Common myeloid progenitor, CD34-positive (primary cell): ENCODE data around the gene SLC19A1.

ENCODE experiments used
- CTCF ChIA-PET: fragments of 350-600 bp; sonication (Branson Sonifier 250); formaldehyde crosslinking; loops from one replicate; lab custom pipeline; 2021; ENCODE audit warnings: antibody characterized with exemption; lab: Charles Lee
- POLR2A ChIA-PET: fragments of 350-600 bp; sonication (Branson Sonifier 250); formaldehyde crosslinking; loops from one replicate; lab custom pipeline; 2021; ENCODE audit warnings: antibody characterized with exemption; lab: Charles Lee
- DNase-seq, 3 donors: peaks; one replicate each; pipeline versions ENCODE4 v3.0.0 to v3.0.0-alpha.2; 2013
- H3K27ac ChIP-seq, 2 experiments: 1 replicate in 1 of 2; 2 replicates in 1 of 2; pipeline ENCODE4 v1.7.0; 2013; ENCODE audit warnings: inconsistent platforms in 2 of 2, low read length in 2 of 2, mild to moderate bottlenecking in 2 of 2, low read depth in 1 of 2, moderate library complexity in 1 of 2; ENCODE audit not compliant: severe bottlenecking in 2 of 2, insufficient read depth in 1 of 2, poor library complexity in 1 of 2
- H3K27me3 ChIP-seq, 5 experiments: replicated peaks in 2 of 5; 1 replicate in 3 of 5; 2 replicates in 2 of 5; pipeline versions ENCODE4 v1.6.1 to v1.7.0; 2013; ENCODE audit warnings: low read length in 4 of 5, mild to moderate bottlenecking in 2 of 5, moderate library complexity in 2 of 5, inconsistent platforms in 1 of 5; ENCODE audit not compliant: insufficient read depth in 5 of 5, control insufficient read depth in 4 of 5
- H3K36me3 ChIP-seq, 4 experiments: 1 replicate in 2 of 4; 2 replicates in 2 of 4; pipeline versions ENCODE4 v1.6.1 to v1.7.0; 2013; ENCODE audit warnings: low read length in 3 of 4, control low read depth in 1 of 4, mild to moderate bottlenecking in 1 of 4; ENCODE audit not compliant: control insufficient read depth in 4 of 4, insufficient read depth in 4 of 4
- H3K4me1 ChIP-seq, 4 experiments: 1 replicate in 3 of 4; 2 replicates in 1 of 4; pipeline versions ENCODE4 v1.6.1 to v1.7.1; 2013; ENCODE audit warnings: low read length in 3 of 4, mild to moderate bottlenecking in 3 of 4, control low read depth in 1 of 4, inconsistent platforms in 1 of 4, moderate library complexity in 1 of 4; ENCODE audit not compliant: control insufficient read depth in 4 of 4, insufficient read depth in 4 of 4; ENCODE audit errors: control extremely low read depth in 1 of 4
- H3K4me3 ChIP-seq, 7 experiments: 1 replicate in 4 of 7; 2 replicates in 3 of 7; pipeline versions ENCODE4 v1.5.1 to v1.7.0; 2013; ENCODE audit warnings: mild to moderate bottlenecking in 7 of 7, low read length in 6 of 7, moderate library complexity in 6 of 7, inconsistent platforms in 2 of 7, low read depth in 2 of 7, control low read depth in 1 of 7; ENCODE audit not compliant: insufficient read depth in 4 of 7, control insufficient read depth in 1 of 7; ENCODE audit errors: extremely low read depth in 1 of 7
- H3K9me3 ChIP-seq, 5 experiments: 1 replicate in 4 of 5; 2 replicates in 1 of 5; pipeline versions ENCODE4 v1.6.1 to v1.7.1; 2013; ENCODE audit warnings: low read length in 4 of 5, mild to moderate bottlenecking in 2 of 5, inconsistent platforms in 1 of 5, low read depth in 1 of 5, moderate library complexity in 1 of 5; ENCODE audit not compliant: control insufficient read depth in 4 of 5, insufficient read depth in 2 of 5; ENCODE audit errors: control extremely low read depth in 1 of 5
- WGBS: methylation state at CpG from one replicate; pipeline ENCODE4 v1.1.5; 2013; ENCODE audit not compliant: insufficient coverage; 5-methylcytosine and 5-hydroxymethylcytosine counted together

Gene SLC19A1

GRCh38 chr21:45514311-45515021, 27.8 kb downstream of the SLC19A1 start:
- DNase-seq = no peak
- no peaks in the 10 kb centered on the region for H3K27me3 ChIP-seq
- CTCF ChIA-PET = no interaction called here
- H3K4me3 ChIP-seq = no peak overlapping the region
- WGBS = 92% methylated on average over 16 of the region's 22 CpGs
- peaks cover 0 to 14% (median 3%) of the 10 kb centered on the region in 5 experiments for H3K9me3 ChIP-seq
- no peak overlapping the region for H3K27ac ChIP-seq
- peaks cover 0 to 74% (median 51%) of the 10 kb centered on the region in 4 experiments for H3K36me3 ChIP-seq
- POLR2A ChIA-PET = no interaction called here
- H3K4me1 ChIP-seq = peaks cover 0 to 13% (median 0%) of the 10 kb centered on the region in 4 experiments

- H3K4me3 ChIP-seq = no peak overlapping the region
- peaks cover 0 to 71% (median 48%) of the 10 kb centered on the region in 4 experiments for H3K36me3 ChIP-seq
- H3K27ac ChIP-seq = no peak overlapping the region
- H3K9me3 ChIP-seq = peaks cover 0 to 9% (median 0%) of the 10 kb centered on the region in 5 experiments
- H3K4me1 ChIP-seq = peaks cover 0 to 13% (median 0%) of the 10 kb centered on the region in 4 experiments
- no peaks in the 10 kb centered on the region for H3K27me3 ChIP-seq
- WGBS = 98% methylated on average over 8 of the region's 11 CpGs
- ChIA-PET CTCF (no interaction called here), POLR2A (no interaction called here)
- DNase-seq = no peak
Observed at GRCh38 chr21:45513741-45514310, 28.4 kb downstream of the SLC19A1 start.

DNA sequence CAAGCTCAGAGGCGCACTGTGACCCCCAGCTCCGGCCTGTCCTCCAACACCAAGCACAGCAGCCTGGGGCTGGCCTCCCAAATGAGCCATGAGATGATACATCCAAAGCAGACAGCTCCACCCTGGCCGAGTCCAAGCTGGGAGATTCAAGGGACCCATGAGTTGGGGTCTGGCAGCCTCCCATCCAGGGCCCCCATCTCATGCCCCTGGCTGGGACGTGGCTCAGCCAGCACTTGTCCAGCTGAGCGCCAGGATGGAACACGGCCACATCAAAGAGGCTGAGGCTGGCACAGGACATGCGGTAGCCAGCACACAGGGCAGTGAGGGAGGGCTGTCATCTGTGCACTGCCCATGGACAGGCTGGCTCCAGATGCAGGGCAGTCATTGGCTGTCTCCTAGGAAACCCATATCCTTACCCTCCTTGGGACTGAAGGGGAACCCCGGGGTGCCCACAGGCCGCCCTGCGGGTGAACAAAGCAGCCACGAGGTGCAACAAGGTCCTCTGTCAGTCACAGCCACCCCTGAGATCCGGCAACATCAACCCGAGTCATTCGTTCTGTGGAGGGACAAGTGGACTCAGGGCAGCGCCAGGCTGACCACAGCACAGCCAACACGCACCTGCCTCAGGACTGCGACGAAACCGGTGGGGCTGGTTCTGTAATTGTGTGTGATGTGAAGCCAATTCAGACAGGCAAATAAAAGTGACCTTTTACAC, 29.1 kb downstream of the SLC19A1 start:
- ChIA-PET POLR2A (no interaction called here), CTCF (no interaction called here)
- H3K9me3 ChIP-seq = peaks cover 0 to 2% (median 0%) of the 10 kb centered on the region in 5 experiments
- no peak overlapping the region for H3K4me3 ChIP-seq
- H3K27me3 ChIP-seq = no peaks in the 10 kb centered on the region
- H3K4me1 ChIP-seq = peaks cover 0 to 9% (median 0%) of the 10 kb centered on the region in 4 experiments
- peaks cover 0 to 64% (median 42%) of the 10 kb centered on the region in 4 experiments for H3K36me3 ChIP-seq
- H3K27ac ChIP-seq = no peak overlapping the region
- no peak for DNase-seq
- 92% methylated on average over 15 of the region's 19 CpGs for WGBS

GRCh38 chr21:45512626-45513002, 29.6 kb downstream of the SLC19A1 start:
- ChIA-PET POLR2A (no interaction called here), CTCF (no interaction called here)
- WGBS = 89% methylated on average over 8 of the region's 8 CpGs
- DNase-seq = no peak
- Histone ChIP-seq H3K9me3 (no peaks in the 10 kb centered on the region), H3K4me1 (peaks cover 0 to 4% (median 0%) of the 10 kb centered on the region in 4 experiments), H3K36me3 (peaks cover 0 to 60% (median 38%) of the 10 kb centered on the region in 4 experiments), H3K27me3 (no peaks in the 10 kb centered on the region), H3K27ac (no peak overlapping the region), H3K4me3 (no peak overlapping the region)

- no peaks in the 10 kb centered on the region for H3K9me3 ChIP-seq
- H3K4me1 ChIP-seq = no peaks in the 10 kb centered on the region
- H3K36me3 ChIP-seq = peaks cover 0 to 55% (median 32%) of the 10 kb centered on the region in 4 experiments
- no peak overlapping the region for H3K27ac ChIP-seq
- H3K4me3 ChIP-seq = no peak overlapping the region
- no peak for DNase-seq
- no peaks in the 10 kb centered on the region for H3K27me3 ChIP-seq
- 90% methylated on average over 31 of the region's 35 CpGs for WGBS
- ChIA-PET CTCF (no interaction called here), POLR2A (no interaction called here)
Observed at GRCh38 chr21:45511661-45512431, 30.4 kb downstream of the SLC19A1 start.

DNA sequence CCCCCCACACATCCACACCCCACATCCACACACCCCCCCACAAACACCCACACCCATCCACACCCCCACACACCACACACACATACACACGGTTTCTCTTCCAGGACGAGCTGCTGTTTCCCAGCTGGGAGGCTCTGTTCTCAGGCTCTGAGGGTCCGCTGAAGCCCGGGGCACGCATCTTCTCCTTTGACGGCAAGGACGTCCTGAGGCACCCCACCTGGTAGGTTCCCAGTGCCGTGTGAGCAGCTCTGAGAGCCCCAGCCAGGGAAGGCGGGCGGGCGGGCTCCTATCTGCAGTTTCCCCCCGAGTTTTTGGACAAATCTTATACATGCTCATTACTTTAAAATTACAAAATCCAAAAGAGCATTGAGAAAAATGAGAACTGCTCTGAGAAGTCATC, 31.2 kb downstream of the SLC19A1 start:
- Histone ChIP-seq H3K4me3 (no peak overlapping the region), H3K9me3 (no peaks in the 10 kb centered on the region), H3K27me3 (no peaks in the 10 kb centered on the region), H3K27ac (no peak overlapping the region), H3K4me1 (no peaks in the 10 kb centered on the region), H3K36me3 (peaks cover 0 to 47% (median 27%) of the 10 kb centered on the region in 4 experiments)
- CTCF ChIA-PET = no interaction called here
- POLR2A ChIA-PET = no interaction called here
- WGBS = 93% methylated on average over 7 of the region's 12 CpGs
- DNase-seq = no peak
